ENCODE data around the gene NAA80.

NAA80 gene

GRCh38 chr3:50298836-50299637 lies at the start of gene NAA80, which contains the start of gene HYAL3:
TSS of gene NAA80 (minus strand) at chr3:50299405. CDS start at chr3:50297463, 1,942 bp downstream.
TSS of gene HYAL3 (minus strand) at chr3:50299405. CDS start at chr3:50295602, 3,803 bp downstream.
- DNase-seq (ENCODE audit: low read depth in 4 of 4, low spot score in 1 of 4) = peak; percentile 94 to 98 (median 98)

- DNase-seq (ENCODE audit: low read depth in 4 of 4, low spot score in 1 of 4) = peak in 2 of 4 experiments; percentile 45 to 52
Observed at GRCh38 chr3:50347187-50347813, 48.1 kb upstream of the NAA80 start.

- DNase-seq (ENCODE audit: low read depth in 4 of 4, low spot score in 1 of 4) = peak in 3 of 4 experiments; percentile 52 to 78 (median 59)
Observed at GRCh38 chr3:50345586-50346234, 46.5 kb upstream of the NAA80 start, which contains the start of gene ZMYND10. TSS of gene ZMYND10 (minus strand) at chr3:50345732. CDS start at chr3:50345579, 153 bp downstream.

GRCh38 chr3:50345008-50345407 lies 45.8 kb upstream of the NAA80 start:
- DNase-seq (ENCODE audit: low read depth in 4 of 4, low spot score in 1 of 4) = no peak

GRCh38 chr3:50342813-50343633 lies 43.8 kb upstream of the NAA80 start:
- no peak for DNase-seq (ENCODE audit: low read depth in 4 of 4, low spot score in 1 of 4)

GRCh38 chr3:50341996-50342650 lies 42.9 kb upstream of the NAA80 start:
- no peak for DNase-seq (ENCODE audit: low read depth in 4 of 4, low spot score in 1 of 4)

GRCh38 chr3:50341537-50341936 lies 42.3 kb upstream of the NAA80 start:
- DNase-seq (ENCODE audit: low read depth in 4 of 4, low spot score in 1 of 4) = no peak

- peak in 2 of 4 experiments; percentile 44 to 71 for DNase-seq (ENCODE audit: low read depth in 4 of 4, low spot score in 1 of 4)
Observed at GRCh38 chr3:50340448-50341329, 41.5 kb upstream of the NAA80 start, which contains the start of gene RASSF1. TSS of gene RASSF1 (minus strand) at chr3:50340836. CDS start at chr3:50340805, 31 bp downstream.

- DNase-seq (ENCODE audit: low read depth in 4 of 4, low spot score in 1 of 4) = no peak
Observed at GRCh38 chr3:50340147-50340447, 40.9 kb upstream of the NAA80 start.

GRCh38 chr3:50339485-50340146 lies 40.4 kb upstream of the NAA80 start:
- no peak for DNase-seq (ENCODE audit: low read depth in 4 of 4, low spot score in 1 of 4)

- DNase-seq (ENCODE audit: low read depth in 4 of 4, low spot score in 1 of 4) = no peak
Observed at GRCh38 chr3:50338965-50339364, 39.8 kb upstream of the NAA80 start.

GRCh38 chr3:50337175-50337861 lies 38.1 kb upstream of the NAA80 start:
- DNase-seq (ENCODE audit: low read depth in 4 of 4, low spot score in 1 of 4) = peak; percentile 86 to 99 (median 93)

GRCh38 chr3:50336452-50337174 lies 37.4 kb upstream of the NAA80 start:
- DNase-seq (ENCODE audit: low read depth in 4 of 4, low spot score in 1 of 4) = peak in 1 of 4 experiments; percentile 26

GRCh38 chr3:50334339-50335075 lies 35.3 kb upstream of the NAA80 start:
- no peak for DNase-seq (ENCODE audit: low read depth in 4 of 4, low spot score in 1 of 4)

GRCh38 chr3:50333744-50334328 lies 34.6 kb upstream of the NAA80 start:
- no peak for DNase-seq (ENCODE audit: low read depth in 4 of 4, low spot score in 1 of 4)

- DNase-seq (ENCODE audit: low read depth in 4 of 4, low spot score in 1 of 4) = no peak
Observed at GRCh38 chr3:50331364-50331907, 32.2 kb upstream of the NAA80 start.
